SU-DHL-6 (cell line): Measurements from ENCODE around the gene TMEM151B.

ENCODE experiments used
- CTCF ChIP-seq: fragments of 200-600 bp; sonication (generic); IDR thresholded peaks from one replicate; pipeline ENCODE4 v1.5.1; 2017; ENCODE audit warnings: antibody characterized with exemption, mild to moderate bottlenecking, low read length, moderate library complexity; ENCODE audit not compliant: insufficient read depth, poor library complexity, severe bottlenecking
- EZH2phosphoT487 ChIP-seq: fragments of 200-600 bp; sonication (generic), shearing (Covaris generic); conservative IDR thresholded peaks from 2 replicates; pipeline ENCODE4 v1.6.1; 2018; ENCODE audit warnings: mild to moderate bottlenecking, antibody characterized with exemption, low read length, moderate library complexity, mixed read lengths

GRCh38 chr6:44256775-44257024, 13.6 kb upstream of the TMEM151B start:
- TF ChIP-seq CTCF: no peak
- TF ChIP-seq EZH2phosphoT487: no peak
